Measurements from ENCODE around the gene SRRM3.

GRCh38 chr7:76233538-76234281, 32.0 kb downstream of the SRRM3 start:
- TF ChIP-seq POLR2A (IDR thresholded peaks at IDR 0.05) (no peak), CTCF (IDR thresholded peaks at IDR 0.05 in 8 of 11, conservative IDR thresholded peaks at IDR 0.05 in 3 of 11) (no peak), POLR2AphosphoS5 (IDR thresholded peaks at IDR 0.05) (no peak)
